H9 (cell line): Measurements from ENCODE around the gene DLD. TPM values are rescaled to one million over a fixed set of nuclear protein-coding genes. Genes with fewer than 3 reads are reported as not detected.

Source experiments
- DNase-seq: peaks from one replicate; pipeline ENCODE4 v3.0.0-alpha.2; 2017
- H2AFZ ChIP-seq: one replicate; pipeline ENCODE4 v1.6.1; 2013; ENCODE audit warnings: mild to moderate bottlenecking, low read length, control low read depth, moderate library complexity
- H2AK5ac ChIP-seq: 2 replicates; pipeline ENCODE4 v1.6.1; 2013; ENCODE audit warnings: low read length, control low read depth, mixed read lengths; ENCODE audit not compliant: insufficient read length
- H2BK120ac ChIP-seq: one replicate; pipeline ENCODE4 v1.6.1; 2013; ENCODE audit warnings: low read depth, mild to moderate bottlenecking, low read length, control low read depth, inconsistent platforms; ENCODE audit not compliant: poor library complexity, severe bottlenecking
- H2BK12ac ChIP-seq: 2 replicates; pipeline ENCODE4 v1.6.1; 2013; ENCODE audit warnings: low read length, control low read depth, mixed read lengths, low read depth; ENCODE audit not compliant: insufficient read length
- H2BK15ac ChIP-seq: 2 replicates; pipeline ENCODE4 v1.6.1; 2013; ENCODE audit warnings: low read depth, low read length, control low read depth
- H2BK20ac ChIP-seq: one replicate; pipeline ENCODE4 v1.6.1; 2013; ENCODE audit warnings: low read depth, mild to moderate bottlenecking, low read length, control low read depth, inconsistent platforms; ENCODE audit not compliant: poor library complexity, severe bottlenecking
- H2BK5ac ChIP-seq: 2 replicates; pipeline ENCODE4 v1.6.1; 2013; ENCODE audit warnings: low read length, control low read depth, mixed read lengths; ENCODE audit not compliant: insufficient read length
- H3K14ac ChIP-seq: 2 replicates; pipeline ENCODE4 v1.6.1; 2013; ENCODE audit warnings: low read length, control low read depth; ENCODE audit not compliant: insufficient read depth
- H3K18ac ChIP-seq: 2 replicates; pipeline ENCODE4 v1.6.1; 2013; ENCODE audit warnings: low read depth, mild to moderate bottlenecking, mixed read lengths, low read length, control low read depth; ENCODE audit not compliant: insufficient read length
- H3K23ac ChIP-seq: 2 replicates; pipeline ENCODE4 v1.6.1; 2013; ENCODE audit warnings: low read length, control low read depth, mixed read lengths, low read depth; ENCODE audit not compliant: insufficient read length
- H3K23me2 ChIP-seq: 2 replicates; pipeline ENCODE4 v1.6.1; 2013; ENCODE audit warnings: low read depth, mild to moderate bottlenecking, mixed read lengths, low read length, control low read depth; ENCODE audit not compliant: insufficient read length, poor library complexity, severe bottlenecking
- H3K27ac ChIP-seq: 2 replicates; pipeline ENCODE4 v1.5.1; 2013; ENCODE audit warnings: low read length, control low read depth, mixed read lengths, low read depth; ENCODE audit not compliant: insufficient read length
- H3K27me3 ChIP-seq: 2 replicates; pipeline ENCODE4 v1.6.1; 2013; ENCODE audit warnings: low read length, control low read depth, inconsistent platforms; ENCODE audit not compliant: insufficient read depth
- H3K4ac ChIP-seq: 2 replicates; pipeline ENCODE4 v1.6.1; 2013; ENCODE audit warnings: low read depth, mild to moderate bottlenecking, control low read depth, inconsistent platforms, low read length, moderate library complexity
- H3K4me1 ChIP-seq: 2 replicates; pipeline ENCODE4 v1.6.1; 2013; ENCODE audit warnings: low read length, control low read depth, inconsistent platforms; ENCODE audit not compliant: insufficient read depth
- H3K4me2 ChIP-seq: 2 replicates; pipeline ENCODE4 v1.6.1; 2013; ENCODE audit warnings: low read length, control low read depth, mixed read lengths; ENCODE audit not compliant: insufficient read length, insufficient read depth
- H3K56ac ChIP-seq: 2 replicates; pipeline ENCODE4 v1.6.1; 2013; ENCODE audit warnings: low read depth, mild to moderate bottlenecking, mixed read lengths, low read length, control low read depth; ENCODE audit not compliant: insufficient read length
- H3K79me1 ChIP-seq: 2 replicates; pipeline ENCODE4 v1.6.1; 2013; ENCODE audit warnings: low read depth, mild to moderate bottlenecking, moderate library complexity, low read length, control low read depth, inconsistent platforms; ENCODE audit not compliant: insufficient read depth, poor library complexity, severe bottlenecking
- H3K79me2 ChIP-seq: 2 replicates; pipeline ENCODE4 v1.6.1; 2013; ENCODE audit warnings: low read length, control low read depth, inconsistent platforms; ENCODE audit not compliant: insufficient read depth
- H3K9ac ChIP-seq: 2 replicates; pipeline ENCODE4 v1.6.1; 2013; ENCODE audit warnings: low read length, control low read depth, mixed read lengths; ENCODE audit not compliant: insufficient read length; ENCODE audit errors: extremely low read depth
- H3K9me3 ChIP-seq: one replicate; pipeline ENCODE4 v1.6.1; 2013; ENCODE audit warnings: low read depth, low read length, inconsistent platforms; ENCODE audit not compliant: control insufficient read depth
- H3T11ph ChIP-seq: one replicate; pipeline ENCODE4 v1.6.1; 2013; ENCODE audit warnings: mild to moderate bottlenecking, low read length, control low read depth, inconsistent platforms
- H4K20me1 ChIP-seq: one replicate; pipeline ENCODE4 v1.6.1; 2013; ENCODE audit not compliant: control insufficient read depth, insufficient read length, insufficient read depth
- H4K5ac ChIP-seq: 2 replicates; pipeline ENCODE4 v1.6.1; 2013; ENCODE audit warnings: low read depth, mild to moderate bottlenecking, mixed read lengths, low read length, control low read depth; ENCODE audit not compliant: insufficient read length
- H4K8ac ChIP-seq: replicated peaks from 2 replicates; pipeline ENCODE4 v1.6.1; 2013; ENCODE audit warnings: low read length, control low read depth, mixed read lengths, low read depth; ENCODE audit not compliant: insufficient read length
- H4K91ac ChIP-seq: 2 replicates; pipeline ENCODE4 v1.6.1; 2013; ENCODE audit warnings: low read depth, mild to moderate bottlenecking, moderate library complexity, mixed read lengths, low read length, control low read depth; ENCODE audit not compliant: insufficient read length
- H3K27ac Mint-ChIP-seq, 3 experiments: 2 replicates in 2 of 3; 3 replicates in 1 of 3; pipeline ENCODE4 v1.8.0; 2020 to 2021; ENCODE audit warnings: mixed read lengths in 3 of 3, mild to moderate bottlenecking in 1 of 3, moderate library complexity in 1 of 3
- H3K27me3 Mint-ChIP-seq: 2 replicates; pipeline ENCODE4 v1.8.0; 2021; ENCODE audit warnings: low read depth, mild to moderate bottlenecking, moderate library complexity, mixed read lengths
- H3K36me3 Mint-ChIP-seq, 3 experiments: 2 replicates in 2 of 3; 3 replicates in 1 of 3; pipeline ENCODE4 v1.8.0; 2020 to 2021; ENCODE audit warnings: low read depth in 3 of 3, mixed read lengths in 3 of 3; ENCODE audit not compliant: insufficient read depth in 1 of 3
- H3K4me1 Mint-ChIP-seq, 2 experiments: 2 replicates each; pipeline ENCODE4 v1.8.0; 2020; ENCODE audit warnings: mixed read lengths in 2 of 2
- H3K4me3 Mint-ChIP-seq, 2 experiments: 2 replicates in 1 of 2; 3 replicates in 1 of 2; pipeline ENCODE4 v1.8.0; 2020 to 2021; ENCODE audit warnings: mild to moderate bottlenecking in 2 of 2, mixed read lengths in 2 of 2, moderate library complexity in 1 of 2
- H3K9me3 Mint-ChIP-seq, 2 experiments: 2 replicates in 1 of 2; 3 replicates in 1 of 2; pipeline ENCODE4 v1.8.0; 2020; ENCODE audit warnings: mild to moderate bottlenecking in 2 of 2, mixed read lengths in 2 of 2, moderate library complexity in 1 of 2
- CTCF ChIP-seq: fragments of 200-600 bp; sonication (generic); conservative IDR thresholded peaks from 3 replicates; pipeline ENCODE4 v1.8.0; 2021; ENCODE audit warnings: antibody characterized with exemption, mild to moderate bottlenecking
- WGBS: extraction: QIAGEN DNeasy Blood & Tissue Kit; methylation state at CpG from one replicate; pipeline ENCODE4 v1.1.7; 2013; ENCODE audit warnings: missing lambda C conversion rate, low lambda C conversion rate, mixed read lengths; ENCODE audit not compliant: insufficient read length; ENCODE audit errors: extremely low coverage; 5-methylcytosine and 5-hydroxymethylcytosine counted together
- total RNA-seq: library from RNA; stranded (reverse); gene quantifications from 2 replicates; pipeline ENCODE4 v1.2.1, GENCODE V29; 2021

DLD gene
- total RNA-seq, 1 experiment from 2014 or later = 93.7 TPM

- Histone ChIP-seq H2BK20ac (no peak overlapping the region), H3K14ac (no peak overlapping the region), H3K9me3 (no peaks in the 10 kb centered on the region), H3K4me1 (no peaks in the 10 kb centered on the region), H2BK12ac (no peak overlapping the region), H4K8ac (no peak overlapping the region), H2BK15ac (no peak overlapping the region), H3K56ac (no peak overlapping the region), H2AFZ (no peak overlapping the region), H3K4me2 (no peak overlapping the region), H3K23ac (no peak overlapping the region), H3K27me3 (no peaks in the 10 kb centered on the region), H2BK5ac (no peak overlapping the region), H4K20me1 (no peaks in the 10 kb centered on the region), H3K27ac (no peak overlapping the region), H2BK120ac (no peak overlapping the region), H3K79me2 (no peaks in the 10 kb centered on the region), H3K18ac (no peak overlapping the region), H4K91ac (no peak overlapping the region), H4K5ac (no peak overlapping the region), H3T11ph (no peak overlapping the region), H3K79me1 (no peaks in the 10 kb centered on the region), H3K9ac (no peak overlapping the region), H3K23me2 (no peaks in the 10 kb centered on the region), H2AK5ac (no peak overlapping the region), H3K4ac (no peak overlapping the region)
- H3K27ac Mint-ChIP-seq = no peak overlapping the region
- H3K4me3 Mint-ChIP-seq = no peak overlapping the region
- H3K4me1 Mint-ChIP-seq = peaks cover 0 to 3% of the 10 kb centered on the region in 2 experiments; a peak in 1 of 4 replicates
- H3K9me3 Mint-ChIP-seq = no peaks in the 10 kb centered on the region
- TF ChIP-seq CTCF = no peak
- WGBS = no CpG with 5 or more reads among the region's 3 CpGs
- no peaks in the 10 kb centered on the region for H3K36me3 Mint-ChIP-seq
- no peak for DNase-seq
- H3K27me3 Mint-ChIP-seq = no peaks in the 10 kb centered on the region
Measured at GRCh38 chr7:107878636-107879035, 12.3 kb upstream of the DLD start.
